HK-2 (cell line): Measurements from ENCODE around the gene FERMT1.
"Not testable (repeated sequence)": the region's sequence is repeated elsewhere in the genome, so short reads cannot be mapped to it uniquely, and the experiment has no call there.

Experiments used
- DNase-seq: peaks from one replicate; pipeline ENCODE4 v3.0.0-alpha.2; 2018; ENCODE audit not compliant: unreplicated experiment

The FERMT1 gene

GRCh38 chr20:6116758-6117157 lies 6.1 kb downstream of the FERMT1 start:
- DNase-seq: no peak

GRCh38 chr20:6115221-6115895 lies 7.5 kb downstream of the FERMT1 start:
- DNase-seq: no peak

GRCh38 chr20:6114696-6115095 lies 8.1 kb downstream of the FERMT1 start:
- DNase-seq: no peak

GRCh38 chr20:6113951-6114350 lies 8.9 kb downstream of the FERMT1 start:
- no peak for DNase-seq

GRCh38 chr20:6112965-6113364 lies 9.9 kb downstream of the FERMT1 start:
- not testable (repeated sequence) for DNase-seq

GRCh38 chr20:6108330-6108729 lies 14.5 kb downstream of the FERMT1 start:
- no peak for DNase-seq

GRCh38 chr20:6104493-6105188 lies 18.2 kb downstream of the FERMT1 start:
- peak; percentile 23 for DNase-seq

GRCh38 chr20:6103301-6103700 lies 19.5 kb downstream of the FERMT1 start:
- no peak for DNase-seq

GRCh38 chr20:6101346-6101745 lies 21.5 kb downstream of the FERMT1 start:
- DNase-seq: no peak

- no peak for DNase-seq
Measured at GRCh38 chr20:6100246-6100645, 22.6 kb downstream of the FERMT1 start.

GRCh38 chr20:6099819-6100218 lies 23.0 kb downstream of the FERMT1 start:
- no peak for DNase-seq

GRCh38 chr20:6095409-6095808 lies 27.4 kb downstream of the FERMT1 start:
- DNase-seq: no peak

GRCh38 chr20:6094565-6094964 lies 28.3 kb downstream of the FERMT1 start:
- DNase-seq: no peak

- DNase-seq: no peak
Measured at GRCh38 chr20:6094063-6094462, 28.8 kb downstream of the FERMT1 start.

GRCh38 chr20:6091661-6092060 lies 31.2 kb downstream of the FERMT1 start:
- no peak for DNase-seq

GRCh38 chr20:6086868-6087267 lies 36.0 kb downstream of the FERMT1 start:
- DNase-seq: no peak

GRCh38 chr20:6083926-6084325 lies 38.9 kb downstream of the FERMT1 start:
- no peak for DNase-seq

GRCh38 chr20:6081236-6081635 lies 41.6 kb downstream of the FERMT1 start:
- DNase-seq: no peak

- no peak for DNase-seq
Measured at GRCh38 chr20:6079016-6079415, 43.8 kb downstream of the FERMT1 start.

- DNase-seq: no peak
Measured at GRCh38 chr20:6075428-6076219, 47.2 kb downstream of the FERMT1 start.

GRCh38 chr20:6074784-6075183 lies 48.0 kb downstream of the FERMT1 start:
- DNase-seq: no peak

- peak; percentile 22 for DNase-seq
Measured at GRCh38 chr20:6074145-6074561, 48.7 kb downstream of the FERMT1 start.
